Kidney glomerular epithelial cell (primary cell): Measurements from ENCODE around the gene STX19.
"Not testable (repeated sequence)": the region's sequence is repeated elsewhere in the genome, so short reads cannot be mapped to it uniquely, and the experiment has no call there.

Source experiments
- DNase-seq: peaks from one replicate; lab custom pipeline; 2025; lab: John Stamatoyannopoulos, UW

The STX19 gene

GRCh38 chr3:93973131-93974126 lies 55.0 kb downstream of the STX19 start, which contains the start of gene PROS1:
PROS1 (minus strand) TSS chr3:93973896; CDS start chr3:93973749, 147 bp downstream.
- peak; percentile 71 for DNase-seq

DNA sequence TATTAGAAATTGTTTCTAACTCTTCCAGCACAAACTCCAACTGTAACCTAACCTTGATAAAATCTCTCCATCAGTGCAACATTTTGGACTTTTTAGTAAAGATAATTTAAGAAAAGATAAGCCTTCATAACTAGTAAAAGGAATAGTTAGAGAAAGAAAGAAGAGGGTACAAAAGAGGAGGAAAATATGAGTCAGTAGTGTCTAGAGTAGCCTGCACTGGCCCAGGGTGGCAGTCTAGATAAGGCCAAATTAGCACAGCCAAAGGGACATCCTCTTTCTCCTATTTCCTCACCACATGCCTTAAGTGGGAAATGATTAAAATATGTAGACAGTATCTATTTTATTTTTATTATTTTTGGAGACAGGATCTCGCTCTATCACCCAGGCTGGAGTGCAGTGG lies 58.4 kb downstream of the STX19 start:
- DNase-seq, result no peak

GRCh38 chr3:93969443-93969842 lies 59.0 kb downstream of the STX19 start:
- DNase-seq, result no peak

- DNase-seq, result not testable (repeated sequence)
These were observed 63.3 kb downstream of the STX19 start for GRCh38 chr3:93965106-93965505.
